Measurements from ENCODE around the gene HMCN2.
A peak's percentile ranks its signal among the peaks of the same experiment; 100 is the strongest.

HMCN2 gene

GRCh38 chr9:130446101-130446861 lies 180.7 kb downstream of the HMCN2 start:
- Histone ChIP-seq H3K79me2 (ENCODE audit: control insufficient read depth, insufficient read depth, low read length, unreplicated experiment) (peaks cover 16% of the 10 kb centered on the region), H2AFZ (ENCODE audit: low read length, unreplicated experiment) (peak overlapping the region; percentile 26), H3K4me3 (ENCODE audit: low read depth, low read length) (peak overlapping the region; percentile 87), H3K4me1 (ENCODE audit: control insufficient read depth, insufficient read depth, low read length, unreplicated experiment) (peaks cover 35% of the 10 kb centered on the region), H3K27me3 (ENCODE audit: insufficient read depth, low read length) (no peaks in the 10 kb centered on the region), H3K27ac (ENCODE audit: low read depth, low read length) (peak overlapping the region; percentile 76), H3K36me3 (ENCODE audit: insufficient read depth, low read length) (no peaks in the 10 kb centered on the region)

GRCh38 chr9:130447193-130447816 lies 181.7 kb downstream of the HMCN2 start:
- H3K36me3 ChIP-seq (ENCODE audit: insufficient read depth, low read length), result no peaks in the 10 kb centered on the region
- H3K27me3 ChIP-seq (ENCODE audit: insufficient read depth, low read length), result no peaks in the 10 kb centered on the region
- no peak overlapping the region for H2AFZ ChIP-seq (ENCODE audit: low read length, unreplicated experiment)
- H3K27ac ChIP-seq (ENCODE audit: low read depth, low read length), result peak overlapping the region; percentile 76
- H3K4me1 ChIP-seq (ENCODE audit: control insufficient read depth, insufficient read depth, low read length, unreplicated experiment), result peaks cover 44% of the 10 kb centered on the region
- peaks cover 16% of the 10 kb centered on the region for H3K79me2 ChIP-seq (ENCODE audit: control insufficient read depth, insufficient read depth, low read length, unreplicated experiment)
- H3K4me3 ChIP-seq (ENCODE audit: low read depth, low read length), result peak overlapping the region; percentile 87

GRCh38 chr9:130448035-130448624 lies 182.6 kb downstream of the HMCN2 start:
- Histone ChIP-seq H3K27me3 (ENCODE audit: insufficient read depth, low read length) (no peaks in the 10 kb centered on the region), H3K4me1 (ENCODE audit: control insufficient read depth, insufficient read depth, low read length, unreplicated experiment) (peaks cover 44% of the 10 kb centered on the region), H2AFZ (ENCODE audit: low read length, unreplicated experiment) (no peak overlapping the region), H3K79me2 (ENCODE audit: control insufficient read depth, insufficient read depth, low read length, unreplicated experiment) (peaks cover 16% of the 10 kb centered on the region), H3K4me3 (ENCODE audit: low read depth, low read length) (no peak overlapping the region), H3K27ac (ENCODE audit: low read depth, low read length) (no peak overlapping the region), H3K36me3 (ENCODE audit: insufficient read depth, low read length) (no peaks in the 10 kb centered on the region)

- Histone ChIP-seq H3K79me2 (ENCODE audit: control insufficient read depth, insufficient read depth, low read length, unreplicated experiment) (peaks cover 16% of the 10 kb centered on the region), H2AFZ (ENCODE audit: low read length, unreplicated experiment) (no peak overlapping the region), H3K36me3 (ENCODE audit: insufficient read depth, low read length) (no peaks in the 10 kb centered on the region), H3K27me3 (ENCODE audit: insufficient read depth, low read length) (no peaks in the 10 kb centered on the region), H3K4me1 (ENCODE audit: control insufficient read depth, insufficient read depth, low read length, unreplicated experiment) (peaks cover 44% of the 10 kb centered on the region), H3K27ac (ENCODE audit: low read depth, low read length) (no peak overlapping the region), H3K4me3 (ENCODE audit: low read depth, low read length) (no peak overlapping the region)
Measured at GRCh38 chr9:130448771-130449603, 183.4 kb downstream of the HMCN2 start.

- Histone ChIP-seq H3K27ac (ENCODE audit: low read depth, low read length) (no peak overlapping the region), H3K4me1 (ENCODE audit: control insufficient read depth, insufficient read depth, low read length, unreplicated experiment) (peaks cover 44% of the 10 kb centered on the region)
Measured at GRCh38 chr9:130450344-130451003, 184.9 kb downstream of the HMCN2 start.

GRCh38 chr9:130451004-130451390 lies 185.4 kb downstream of the HMCN2 start:
- Histone ChIP-seq H3K27ac (ENCODE audit: low read depth, low read length) (no peak overlapping the region), H3K79me2 (ENCODE audit: control insufficient read depth, insufficient read depth, low read length, unreplicated experiment) (peaks cover 16% of the 10 kb centered on the region), H3K4me3 (ENCODE audit: low read depth, low read length) (no peak overlapping the region), H2AFZ (ENCODE audit: low read length, unreplicated experiment) (no peak overlapping the region), H3K27me3 (ENCODE audit: insufficient read depth, low read length) (no peaks in the 10 kb centered on the region), H3K36me3 (ENCODE audit: insufficient read depth, low read length) (no peaks in the 10 kb centered on the region), H3K4me1 (ENCODE audit: control insufficient read depth, insufficient read depth, low read length, unreplicated experiment) (peaks cover 40% of the 10 kb centered on the region)

More at GRCh38 chr9:130450344-130451003, 184.9 kb downstream of the HMCN2 start:
- no peaks in the 10 kb centered on the region for H3K27me3 ChIP-seq (ENCODE audit: insufficient read depth, low read length)
- H3K79me2 ChIP-seq (ENCODE audit: control insufficient read depth, insufficient read depth, low read length, unreplicated experiment), result peaks cover 16% of the 10 kb centered on the region
- H2AFZ ChIP-seq (ENCODE audit: low read length, unreplicated experiment), result no peak overlapping the region
- no peaks in the 10 kb centered on the region for H3K36me3 ChIP-seq (ENCODE audit: insufficient read depth, low read length)
- no peak overlapping the region for H3K4me3 ChIP-seq (ENCODE audit: low read depth, low read length)

GRCh38 chr9:130451509-130452388 lies 186.2 kb downstream of the HMCN2 start:
- H3K36me3 ChIP-seq (ENCODE audit: insufficient read depth, low read length), result no peaks in the 10 kb centered on the region
- H3K4me3 ChIP-seq (ENCODE audit: low read depth, low read length), result no peak overlapping the region
- H2AFZ ChIP-seq (ENCODE audit: low read length, unreplicated experiment), result no peak overlapping the region
- peaks cover 16% of the 10 kb centered on the region for H3K79me2 ChIP-seq (ENCODE audit: control insufficient read depth, insufficient read depth, low read length, unreplicated experiment)
- H3K4me1 ChIP-seq (ENCODE audit: control insufficient read depth, insufficient read depth, low read length, unreplicated experiment), result peaks cover 32% of the 10 kb centered on the region
- H3K27me3 ChIP-seq (ENCODE audit: insufficient read depth, low read length), result no peaks in the 10 kb centered on the region
- H3K27ac ChIP-seq (ENCODE audit: low read depth, low read length), result no peak overlapping the region

GRCh38 chr9:130452835-130453234 lies 187.3 kb downstream of the HMCN2 start:
- H3K27me3 ChIP-seq (ENCODE audit: insufficient read depth, low read length), result no peaks in the 10 kb centered on the region
- H3K27ac ChIP-seq (ENCODE audit: low read depth, low read length), result no peak overlapping the region
- H3K36me3 ChIP-seq (ENCODE audit: insufficient read depth, low read length), result no peaks in the 10 kb centered on the region
- no peak overlapping the region for H3K4me3 ChIP-seq (ENCODE audit: low read depth, low read length)
- peaks cover 8% of the 10 kb centered on the region for H3K79me2 ChIP-seq (ENCODE audit: control insufficient read depth, insufficient read depth, low read length, unreplicated experiment)
- H3K4me1 ChIP-seq (ENCODE audit: control insufficient read depth, insufficient read depth, low read length, unreplicated experiment), result peaks cover 21% of the 10 kb centered on the region
- no peak overlapping the region for H2AFZ ChIP-seq (ENCODE audit: low read length, unreplicated experiment)

- Histone ChIP-seq H2AFZ (ENCODE audit: low read length, unreplicated experiment) (no peak overlapping the region), H3K27ac (ENCODE audit: low read depth, low read length) (no peak overlapping the region), H3K36me3 (ENCODE audit: insufficient read depth, low read length) (no peaks in the 10 kb centered on the region), H3K79me2 (ENCODE audit: control insufficient read depth, insufficient read depth, low read length, unreplicated experiment) (peaks cover 4% of the 10 kb centered on the region), H3K27me3 (ENCODE audit: insufficient read depth, low read length) (no peaks in the 10 kb centered on the region), H3K4me1 (ENCODE audit: control insufficient read depth, insufficient read depth, low read length, unreplicated experiment) (peaks cover 17% of the 10 kb centered on the region), H3K4me3 (ENCODE audit: low read depth, low read length) (no peak overlapping the region)
Measured at GRCh38 chr9:130453487-130453886, 187.9 kb downstream of the HMCN2 start.
